ENCODE results near the gene ATOH8.

- TF ChIP-seq, protein P1, sequence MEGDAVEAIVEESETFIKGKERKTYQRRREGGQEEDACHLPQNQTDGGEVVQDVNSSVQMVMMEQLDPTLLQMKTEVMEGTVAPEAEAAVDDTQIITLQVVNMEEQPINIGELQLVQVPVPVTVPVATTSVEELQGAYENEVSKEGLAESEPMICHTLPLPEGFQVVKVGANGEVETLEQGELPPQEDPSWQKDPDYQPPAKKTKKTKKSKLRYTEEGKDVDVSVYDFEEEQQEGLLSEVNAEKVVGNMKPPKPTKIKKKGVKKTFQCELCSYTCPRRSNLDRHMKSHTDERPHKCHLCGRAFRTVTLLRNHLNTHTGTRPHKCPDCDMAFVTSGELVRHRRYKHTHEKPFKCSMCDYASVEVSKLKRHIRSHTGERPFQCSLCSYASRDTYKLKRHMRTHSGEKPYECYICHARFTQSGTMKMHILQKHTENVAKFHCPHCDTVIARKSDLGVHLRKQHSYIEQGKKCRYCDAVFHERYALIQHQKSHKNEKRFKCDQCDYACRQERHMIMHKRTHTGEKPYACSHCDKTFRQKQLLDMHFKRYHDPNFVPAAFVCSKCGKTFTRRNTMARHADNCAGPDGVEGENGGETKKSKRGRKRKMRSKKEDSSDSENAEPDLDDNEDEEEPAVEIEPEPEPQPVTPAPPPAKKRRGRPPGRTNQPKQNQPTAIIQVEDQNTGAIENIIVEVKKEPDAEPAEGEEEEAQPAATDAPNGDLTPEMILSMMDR (IDR thresholded peaks at IDR 0.05) = peak; percentile 95
- no peak for TF ChIP-seq TEAD1 (CRISPR knock-in tag; IDR thresholded peaks at IDR 0.05)
Observed at GRCh38 chr2:85813982-85814801, 60.4 kb downstream of the ATOH8 start.
